IgD-negative memory B cell (primary cell): ENCODE measurements around the gene PLEKHG5. TPM values are rescaled to one million over a fixed set of nuclear protein-coding genes. Genes with fewer than 3 reads are reported as not detected.

Source experiments
- H3K27ac Mint-ChIP-seq, 3 donors: one replicate each; pipeline ENCODE4 v1.8.0; 2020 to 2022; ENCODE audit warnings: mild to moderate bottlenecking in 3 of 3, mixed read lengths in 3 of 3, moderate library complexity in 1 of 3
- H3K27me3 Mint-ChIP-seq: one replicate; pipeline ENCODE4 v1.8.0; 2021; ENCODE audit warnings: mixed read lengths
- H3K36me3 Mint-ChIP-seq: one replicate; pipeline ENCODE4 v1.8.0; 2020; ENCODE audit warnings: mild to moderate bottlenecking, mixed read lengths
- H3K4me1 Mint-ChIP-seq, 3 donors: one replicate each; pipeline ENCODE4 v1.8.0; 2020 to 2022; ENCODE audit warnings: mixed read lengths in 3 of 3, mild to moderate bottlenecking in 1 of 3
- H3K4me3 Mint-ChIP-seq, 4 donors: one replicate each; pipeline ENCODE4 v1.8.0; 2020 to 2022; ENCODE audit warnings: mild to moderate bottlenecking in 4 of 4, mixed read lengths in 4 of 4, moderate library complexity in 3 of 4
- H3K9me3 Mint-ChIP-seq, 3 donors: one replicate each; pipeline ENCODE4 v1.8.0; 2020 to 2021; ENCODE audit warnings: mixed read lengths in 3 of 3, mild to moderate bottlenecking in 1 of 3
- polyA plus RNA-seq: library from polyadenylated mRNA; unstranded; fragments of 300-500 nt; fragmentation: Illumina TruSeq; gene quantifications from one replicate; pipeline ENCODE4 v1.2.3, GENCODE V29; 2021

PLEKHG5 gene
- polyA plus RNA-seq, 1 donor from 2014 or later: not detected

DNA sequence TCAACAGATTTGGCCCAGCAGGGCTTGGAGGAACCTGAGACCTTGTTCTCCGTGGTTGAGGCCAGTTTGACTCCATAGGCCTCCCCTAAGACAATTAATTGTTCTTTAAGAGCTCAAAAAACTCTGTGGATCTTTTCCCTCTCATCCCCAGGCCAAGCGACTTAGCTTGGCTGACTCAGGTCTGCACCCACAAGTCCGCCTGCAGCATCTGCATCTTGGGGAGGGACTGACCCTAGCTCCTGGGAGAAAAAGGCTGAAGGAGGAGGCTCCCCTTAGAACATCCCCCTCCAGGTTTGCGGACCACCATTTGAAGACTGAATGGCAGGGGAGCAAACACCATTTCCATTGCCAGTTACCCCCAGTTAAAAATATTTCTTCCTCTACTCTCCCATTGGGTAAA is 70.2 kb downstream of the PLEKHG5 start:
- H3K27ac Mint-ChIP-seq: no peak overlapping the region

DNA sequence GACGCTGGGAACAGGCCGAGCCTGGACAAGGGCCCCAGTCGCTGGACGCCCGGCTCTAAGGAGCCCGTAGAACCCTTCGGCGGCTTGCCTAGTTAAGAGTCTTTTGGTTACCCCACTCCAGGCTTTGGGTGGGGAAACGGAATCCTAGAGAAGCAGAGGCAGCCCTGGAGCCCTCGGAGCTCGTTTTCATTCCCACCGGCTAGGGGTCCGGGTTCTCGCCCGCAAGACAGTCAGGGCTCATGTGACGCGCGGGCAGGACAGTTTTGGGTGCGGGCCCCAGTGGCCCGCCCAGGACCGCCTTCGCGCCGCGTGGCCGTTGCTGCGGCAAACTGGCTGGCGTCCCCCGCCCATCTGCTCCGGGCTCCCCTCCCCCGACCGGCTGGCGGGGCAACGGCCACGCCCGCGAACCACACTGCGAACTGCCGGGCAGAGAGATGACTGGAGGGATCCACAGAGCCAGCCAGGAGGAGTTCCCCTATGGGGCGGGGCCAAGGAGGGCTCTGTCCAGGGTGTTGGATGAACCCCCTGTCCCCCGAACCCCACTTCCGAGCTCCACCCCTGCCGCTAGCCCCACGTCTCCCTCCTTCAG is 70.9 kb downstream of the PLEKHG5 start:
- H3K36me3 Mint-ChIP-seq: no peaks in the 10 kb centered on the region
- H3K4me1 Mint-ChIP-seq: peaks cover 1 to 8% (median 4%) of the 10 kb centered on the region in 3 donors
- H3K4me3 Mint-ChIP-seq: peak overlapping the region in 2 of 4 donors; percentile 30 to 78
- no peak overlapping the region for H3K27ac Mint-ChIP-seq
- peaks cover 60% of the 10 kb centered on the region for H3K27me3 Mint-ChIP-seq
- H3K9me3 Mint-ChIP-seq: no peaks in the 10 kb centered on the region

More for the DNA sequence above, 70.2 kb downstream of the PLEKHG5 start:
- H3K4me3 Mint-ChIP-seq: peak overlapping the region; percentile 20 to 78 (median 36)
- no peaks in the 10 kb centered on the region for H3K36me3 Mint-ChIP-seq
- peaks cover 1 to 8% (median 4%) of the 10 kb centered on the region in 3 donors for H3K4me1 Mint-ChIP-seq
- no peaks in the 10 kb centered on the region for H3K9me3 Mint-ChIP-seq
- peaks cover 55% of the 10 kb centered on the region for H3K27me3 Mint-ChIP-seq

DNA sequence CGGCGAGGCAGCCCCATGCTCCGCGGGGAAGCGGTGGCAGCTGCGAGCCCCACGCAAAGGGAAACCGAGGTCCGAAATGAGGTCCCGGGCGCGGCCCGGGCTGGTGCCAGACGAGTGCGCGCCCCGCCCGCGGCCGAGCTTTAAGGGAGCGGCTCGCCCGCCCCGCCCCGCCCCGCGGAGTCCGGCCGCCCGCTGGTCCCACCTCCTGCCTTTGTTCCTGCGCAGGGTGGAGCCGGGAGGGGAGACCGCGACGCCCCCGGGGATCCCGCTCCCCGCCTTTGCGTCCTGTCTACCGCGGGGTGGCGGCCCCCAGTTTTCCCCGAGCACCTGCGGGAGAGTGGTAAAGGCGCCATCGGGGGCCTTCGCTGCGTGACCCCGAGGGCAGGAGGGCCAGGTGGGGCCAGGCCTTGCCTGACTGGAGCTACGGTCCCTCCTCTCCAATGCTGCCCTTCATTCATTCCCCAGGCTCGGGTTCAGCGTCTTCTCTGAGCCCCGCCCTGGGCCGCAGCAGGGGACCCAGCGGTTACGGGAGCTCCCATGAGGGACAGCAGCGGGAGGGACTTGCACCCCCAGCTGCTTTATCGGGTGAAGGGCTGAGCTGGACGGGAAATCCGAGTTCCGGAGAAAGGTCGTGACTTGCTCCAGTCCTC is 71.5 kb downstream of the PLEKHG5 start, which contains the start of gene HES2:
TSS of gene HES2 (minus strand) at position 116 of the 650 bp plus-strand sequence. CDS start at position 17, 99 bp downstream.
- H3K36me3 Mint-ChIP-seq: no peaks in the 10 kb centered on the region
- no peak within 1 kb of the TSS for H3K27ac Mint-ChIP-seq
- peak within 1 kb of the TSS in 3 of 4 donors; percentile 17 to 84 (median 50) for H3K4me3 Mint-ChIP-seq
- peaks cover 61% of the 10 kb centered on the region for H3K27me3 Mint-ChIP-seq
- peaks cover 1 to 8% (median 4%) of the 10 kb centered on the region in 3 donors for H3K4me1 Mint-ChIP-seq
- H3K9me3 Mint-ChIP-seq: no peaks in the 10 kb centered on the region

DNA sequence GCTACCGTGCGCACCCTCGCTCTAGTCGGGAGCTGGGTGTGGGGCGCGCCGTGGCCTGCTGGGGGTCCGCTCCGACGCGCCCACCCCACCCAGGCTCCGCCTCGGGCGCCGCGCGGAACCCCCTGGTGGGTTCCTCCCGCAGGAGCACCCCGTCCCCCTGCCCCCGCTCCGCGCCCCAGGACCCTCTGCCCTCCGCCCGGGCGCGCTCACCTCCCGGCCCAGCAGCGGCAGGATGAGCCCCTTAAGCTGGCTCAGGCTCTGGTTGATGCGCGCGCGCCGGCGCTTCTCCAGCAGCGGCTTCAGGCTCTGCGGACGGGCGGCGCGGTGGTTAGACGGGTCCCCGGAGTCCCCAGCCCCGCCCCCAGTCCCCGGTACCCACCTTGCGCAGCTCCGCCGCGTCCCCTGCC is 72.1 kb downstream of the PLEKHG5 start:
- H3K36me3 Mint-ChIP-seq: no peaks in the 10 kb centered on the region
- no peak overlapping the region for H3K27ac Mint-ChIP-seq
- H3K27me3 Mint-ChIP-seq: peaks cover 65% of the 10 kb centered on the region
- peaks cover 1 to 8% (median 6%) of the 10 kb centered on the region in 3 donors for H3K4me1 Mint-ChIP-seq
- no peak overlapping the region for H3K4me3 Mint-ChIP-seq
- H3K9me3 Mint-ChIP-seq: no peaks in the 10 kb centered on the region

DNA sequence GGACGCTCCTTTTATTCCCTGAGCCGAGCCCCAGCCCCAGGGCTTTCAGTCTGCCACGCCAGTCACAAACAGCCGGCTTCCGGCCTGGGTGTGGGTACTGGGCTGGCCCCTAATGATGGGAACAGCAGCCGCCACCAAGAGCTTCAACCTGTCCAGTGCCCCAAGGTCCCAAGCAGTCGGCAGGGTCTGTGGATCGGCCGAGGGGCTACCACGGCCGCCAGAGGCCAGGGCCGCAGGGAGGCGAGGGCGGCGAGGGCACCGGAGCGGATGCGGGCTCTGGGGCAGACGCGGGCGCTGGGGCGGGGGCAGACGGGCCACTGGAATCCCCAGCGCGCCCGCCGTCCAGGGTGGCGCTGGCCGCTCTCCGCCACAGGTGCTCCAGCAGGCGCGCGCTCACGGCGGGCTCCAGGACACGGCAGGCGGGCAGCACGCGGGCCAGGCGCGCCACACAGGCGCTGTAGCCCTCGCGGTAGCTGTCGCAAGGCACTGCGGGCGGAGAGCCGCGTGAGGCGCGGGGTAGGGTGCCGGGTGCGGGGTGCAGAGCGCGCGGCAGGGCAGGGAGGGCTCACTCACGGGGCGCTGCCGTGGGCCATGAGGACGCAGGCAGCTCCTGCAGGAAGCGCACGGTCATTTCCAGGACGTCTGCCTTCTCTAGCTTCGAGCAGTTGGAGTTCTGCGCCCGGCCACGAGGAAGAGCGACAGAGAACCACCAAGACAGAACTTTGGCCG is 72.6 kb downstream of the PLEKHG5 start:
- no peak overlapping the region for H3K27ac Mint-ChIP-seq
- no peaks in the 10 kb centered on the region for H3K36me3 Mint-ChIP-seq
- peaks cover 1 to 8% (median 5%) of the 10 kb centered on the region in 3 donors for H3K4me1 Mint-ChIP-seq
- H3K4me3 Mint-ChIP-seq: peak overlapping the region in 1 of 4 donors; percentile 41
- no peaks in the 10 kb centered on the region for H3K9me3 Mint-ChIP-seq
- H3K27me3 Mint-ChIP-seq: peaks cover 65% of the 10 kb centered on the region

DNA sequence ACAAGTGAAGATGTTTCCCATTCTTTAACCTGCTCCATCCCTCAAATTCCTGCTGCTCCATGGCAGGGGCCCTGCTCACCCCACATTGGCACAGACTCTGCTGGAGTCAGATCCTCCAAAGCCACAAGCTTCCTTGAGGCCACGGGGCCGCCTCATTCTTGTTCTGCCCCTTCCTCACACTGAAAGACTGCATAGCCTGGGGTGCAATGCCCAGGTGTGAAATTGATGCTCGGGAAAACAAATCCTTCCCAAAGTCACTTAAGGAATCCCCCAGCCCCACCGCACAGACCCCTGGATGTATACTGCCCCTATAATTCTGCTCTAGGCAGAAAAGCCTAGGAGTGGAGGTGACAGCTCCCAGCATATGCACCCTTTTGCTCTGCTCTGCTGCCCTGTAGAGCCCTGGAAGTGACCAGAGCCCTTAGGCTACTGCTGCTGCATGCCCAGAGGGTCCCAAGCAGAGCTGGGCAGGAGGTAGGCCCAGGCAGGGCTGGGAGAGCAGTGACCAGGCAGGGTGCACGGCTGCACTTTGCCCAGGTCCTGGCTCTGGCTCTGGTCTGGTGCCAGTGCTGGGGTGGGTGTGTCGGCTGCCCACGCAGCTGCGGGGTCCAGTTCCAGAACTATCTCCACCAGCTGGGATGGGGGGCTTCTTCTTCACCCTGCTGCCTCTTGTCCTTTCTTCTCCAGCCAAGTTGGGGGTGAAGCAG is 73.4 kb downstream of the PLEKHG5 start:
- Mint-ChIP-seq H3K27ac (no peak overlapping the region), H3K4me3 (peak overlapping the region in 1 of 4 donors; percentile 9), H3K4me1 (peaks cover 1 to 8% (median 3%) of the 10 kb centered on the region in 3 donors), H3K9me3 (no peaks in the 10 kb centered on the region), H3K36me3 (no peaks in the 10 kb centered on the region), H3K27me3 (peaks cover 63% of the 10 kb centered on the region)

Other genes with a start within 250 kb of the PLEKHG5 start
- not detected for gene HES3, start 247.5 kb downstream of the PLEKHG5 start, polyA plus RNA-seq
- 0.06 TPM for gene GPR153, start 230.6 kb downstream of the PLEKHG5 start, polyA plus RNA-seq
- gene ACOT7, start 97.9 kb downstream of the PLEKHG5 start, polyA plus RNA-seq: 3.8 TPM
- gene HES2, start 71.7 kb downstream of the PLEKHG5 start, polyA plus RNA-seq: not detected
- not detected for gene ESPN, start 66.9 kb downstream of the PLEKHG5 start, polyA plus RNA-seq
- gene TNFRSF25, start 25.5 kb downstream of the PLEKHG5 start, polyA plus RNA-seq: 2.3 TPM
- gene NOL9, start 62.8 kb upstream of the PLEKHG5 start, polyA plus RNA-seq: 18.1 TPM
- not detected for gene TAS1R1, start 63.6 kb upstream of the PLEKHG5 start, polyA plus RNA-seq
- gene ZBTB48, start 88.3 kb upstream of the PLEKHG5 start, polyA plus RNA-seq: 21.4 TPM
- gene KLHL21, start 111.2 kb upstream of the PLEKHG5 start, polyA plus RNA-seq: 12.1 TPM
- gene PHF13, start 122.1 kb upstream of the PLEKHG5 start, polyA plus RNA-seq: 5.3 TPM
- 28.4 TPM for gene THAP3, start 133.2 kb upstream of the PLEKHG5 start, polyA plus RNA-seq
- 25.9 TPM for gene DNAJC11, start 210.1 kb upstream of the PLEKHG5 start, polyA plus RNA-seq